Uterine smooth muscle cell (primary cell): ENCODE measurements around the gene ZNF385A. TPM values are rescaled to one million over a fixed set of nuclear protein-coding genes. Genes with fewer than 3 reads are reported as not detected.

ENCODE experiments used
- total RNA-seq: library from RNA; depleted of rRNA; stranded (reverse); fragments of >200 nt; gene quantifications from 2 replicates; pipeline ENCODE4 v1.2.3, GENCODE V29; 2014

Gene ZNF385A
- 1.2 and 2.4 TPM in 2 replicates for total RNA-seq

GRCh38 chr12:54384591-54385041, at the start of gene ZNF385A:
TSS of gene ZNF385A (minus strand) at chr12:54384733. CDS start at chr12:54384514, 219 bp downstream.

GRCh38 chr12:54419088-54419887, 34.8 kb upstream of the ZNF385A start, which contains the start of gene ITGA5:
TSS of gene ITGA5 (minus strand) at chr12:54419266. CDS start at chr12:54419198, 68 bp downstream.

GRCh38 chr12:54364413-54364812, 20.1 kb downstream of the ZNF385A start, which contains the start of gene GPR84:
TSS of gene GPR84 (minus strand) at chr12:54364486. CDS start at chr12:54363851, 635 bp downstream.

GRCh38 chr12:54324617-54325441, 59.7 kb downstream of the ZNF385A start, which contains the start of gene COPZ1:
TSS of gene COPZ1 (plus strand) at chr12:54325131. CDS start at chr12:54325164, 33 bp downstream.

Other genes with a start within 250 kb of the ZNF385A start
- gene SMUG1, start 195.7 kb downstream of the ZNF385A start, total RNA-seq = 26.2 and 32.2 TPM in 2 replicates
- 32.5 and 51.1 TPM in 2 replicates for gene CBX5, start 104.6 kb downstream of the ZNF385A start, total RNA-seq
- gene HNRNPA1, start 104.0 kb downstream of the ZNF385A start, total RNA-seq = 453 and 704 TPM in 2 replicates
- gene NFE2, start 83.7 kb downstream of the ZNF385A start, total RNA-seq = not detected in 2 replicates
- 145 and 180 TPM in 2 replicates for gene COPZ1, start 59.6 kb downstream of the ZNF385A start, total RNA-seq
- not detected in 2 replicates for gene GPR84, start 20.2 kb downstream of the ZNF385A start, total RNA-seq
- 433 and 458 TPM in 2 replicates for gene ITGA5, start 34.5 kb upstream of the ZNF385A start, total RNA-seq
- not detected in 2 replicates for gene GTSF1, start 88.9 kb upstream of the ZNF385A start, total RNA-seq
- under 0.01 and 0.22 TPM in 2 replicates for gene NCKAP1L, start 113.0 kb upstream of the ZNF385A start, total RNA-seq
- under 0.01 and 0.11 TPM in 2 replicates for gene PDE1B, start 164.9 kb upstream of the ZNF385A start, total RNA-seq
- gene PPP1R1A, start 203.9 kb upstream of the ZNF385A start, total RNA-seq = not detected in 2 replicates